Left ventricle myocardium superior (tissue), 1 donor: Measurements from ENCODE around the gene SLC25A22. TPM values are rescaled to one million over a fixed set of nuclear protein-coding genes. Genes with fewer than 3 reads are reported as not detected.

Source experiments
- ATAC-seq: fragments of 200-7000 bp; cut with Tn5 transposase; one replicate; pipeline ENCODE4 v1.9.1; 2020; ENCODE audit warnings: mild to moderate bottlenecking, moderate library complexity
- DNase-seq: peaks from one replicate; pipeline ENCODE4 v3.0.0-alpha.2; 2020
- intact Hi-C: fragments of 100-400 bp; cut with micrococcal nuclease; formaldehyde crosslinking; loops from one replicate; pipeline ENCODE4 v1.11.0; 2022
- total RNA-seq: library from RNA; stranded (reverse); fragmentation: NEBNext Ultra II Directional; extraction: Animal tissue kit (Norgen Biotek cat#: 25700); gene quantifications from one replicate; pipeline ENCODE4 v1.2.1, GENCODE V29; 2021
- donor health status: DM: no; HTN: yes; CAD: no; lungs with severe emphysema.

The SLC25A22 gene
- total RNA-seq, 1 donor from 2014 or later: 3.5 TPM

DNA sequence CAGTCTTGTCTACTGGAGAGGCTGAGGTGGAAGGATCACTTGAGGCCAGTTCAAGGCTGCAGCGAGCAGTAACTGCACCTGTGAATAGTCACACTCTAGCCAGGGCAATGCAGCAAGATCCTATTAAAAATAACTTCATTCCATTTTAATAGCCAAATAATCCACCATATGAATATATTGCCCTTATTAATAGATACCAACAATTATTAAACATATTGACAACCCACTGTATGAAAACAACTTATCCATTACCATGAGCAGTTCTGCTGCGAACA is 31.2 kb downstream of the SLC25A22 start:
- DNase-seq (no peak), ATAC-seq (no peak)
- intact Hi-C loops: no loop called here

- DNase-seq (no peak), ATAC-seq (no peak)
- intact Hi-C loops: no loop called here
These were observed 31.8 kb downstream of the SLC25A22 start for GRCh38 chr11:766106-766935.

DNA sequence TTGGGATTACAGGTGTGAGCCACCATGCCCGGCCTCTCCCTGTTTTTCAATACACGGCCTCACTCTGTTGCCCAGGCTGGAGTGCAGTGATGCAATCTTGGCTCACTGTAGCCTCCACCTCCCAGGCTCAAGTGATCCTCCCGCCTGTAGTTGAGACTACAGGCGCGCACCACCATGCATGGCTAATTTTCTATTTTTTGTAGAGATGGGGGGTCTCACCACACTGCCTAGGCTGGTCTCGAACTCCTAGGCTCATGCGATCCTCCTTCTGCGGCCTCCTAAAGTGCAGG is 32.3 kb downstream of the SLC25A22 start:
- intact Hi-C loops: no loop called here
- no peak for ATAC-seq
- DNase-seq: no peak

DNA sequence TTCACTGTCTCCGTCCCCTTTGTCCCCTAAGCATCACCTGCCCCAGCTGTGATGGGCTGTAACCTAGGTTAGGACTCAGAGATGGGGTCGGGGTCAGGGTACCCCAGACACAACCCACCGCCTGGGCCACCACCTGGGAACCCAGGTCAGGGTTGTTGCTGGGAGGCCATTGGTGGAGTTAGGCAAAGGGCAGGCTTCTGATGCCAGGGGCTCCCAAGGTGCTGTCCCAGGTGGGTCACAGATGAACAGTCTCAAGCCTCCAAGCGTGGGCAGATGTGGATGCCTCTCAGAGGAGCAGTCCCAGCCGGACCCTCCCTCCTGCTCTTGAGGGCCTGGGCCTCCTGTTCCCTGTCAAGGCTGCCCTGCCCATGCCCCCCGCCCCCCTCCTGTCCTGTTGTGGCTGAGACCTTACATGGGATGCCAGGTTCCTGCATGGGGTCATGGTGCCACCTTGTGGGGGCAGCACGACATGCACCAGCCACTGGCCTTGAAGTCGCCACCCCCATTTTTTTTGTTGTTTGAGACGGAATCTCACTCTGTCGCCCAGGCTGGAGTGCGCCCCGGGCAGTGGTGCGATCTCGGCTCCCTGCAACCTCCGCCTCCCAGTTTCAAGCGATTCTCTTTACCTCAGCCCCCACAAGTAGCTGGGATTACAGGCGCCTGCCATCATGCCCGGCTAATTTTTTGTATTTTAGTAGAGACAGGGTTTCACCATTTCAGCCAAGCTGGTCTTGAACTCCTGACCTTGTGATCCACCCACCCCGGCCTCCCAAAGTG is 32.9 kb downstream of the SLC25A22 start:
- intact Hi-C loops: no loop called here
- ATAC-seq: peak; percentile 70
- DNase-seq: peak; percentile 60

DNA sequence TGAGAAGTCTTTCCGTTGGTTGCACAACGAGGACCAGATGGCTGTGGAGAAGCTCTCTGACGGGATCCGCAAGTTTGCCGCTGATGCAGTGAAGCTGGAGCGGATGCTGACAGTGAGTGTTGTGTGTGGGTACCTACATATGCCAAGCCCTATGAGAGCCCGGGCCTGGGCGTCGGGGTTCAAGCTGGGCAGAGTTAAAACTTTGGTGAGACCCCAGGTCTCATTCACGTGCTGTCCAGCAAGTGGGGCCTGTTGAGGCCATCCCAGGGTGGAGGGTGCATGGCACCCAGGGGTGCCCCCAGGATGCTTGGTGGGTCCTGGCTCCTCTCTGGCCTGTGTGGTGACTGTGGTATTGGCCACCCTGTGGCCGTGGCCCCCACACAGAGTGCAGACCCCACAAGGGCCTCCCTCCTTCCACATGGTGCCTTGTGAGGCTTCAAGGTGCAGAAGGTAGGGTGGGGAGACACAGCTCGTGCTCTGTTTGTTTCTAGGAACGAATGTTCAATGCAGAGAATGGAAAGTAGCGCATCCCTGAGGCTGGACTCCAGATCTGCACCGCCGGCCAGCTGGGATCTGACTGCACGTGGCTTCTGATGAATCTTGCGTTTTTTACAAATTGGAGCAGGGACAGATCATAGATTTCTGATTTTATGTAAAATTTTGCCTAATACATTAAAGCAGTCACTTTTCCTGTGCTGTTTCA is 33.6 kb downstream of the SLC25A22 start:
- ATAC-seq (peak; percentile 10), DNase-seq (no peak)
- intact Hi-C loops: no loop called here

- intact Hi-C loops: no loop called here
- peak; percentile 5 for ATAC-seq
These were observed 34.3 kb downstream of the SLC25A22 start for GRCh38 chr11:763549-764321.

GRCh38 chr11:763073-763463 is 35.0 kb downstream of the SLC25A22 start:
- no peak for ATAC-seq
- no peak for DNase-seq

More at GRCh38 chr11:763549-764321, 34.3 kb downstream of the SLC25A22 start:
- DNase-seq: no peak

DNA sequence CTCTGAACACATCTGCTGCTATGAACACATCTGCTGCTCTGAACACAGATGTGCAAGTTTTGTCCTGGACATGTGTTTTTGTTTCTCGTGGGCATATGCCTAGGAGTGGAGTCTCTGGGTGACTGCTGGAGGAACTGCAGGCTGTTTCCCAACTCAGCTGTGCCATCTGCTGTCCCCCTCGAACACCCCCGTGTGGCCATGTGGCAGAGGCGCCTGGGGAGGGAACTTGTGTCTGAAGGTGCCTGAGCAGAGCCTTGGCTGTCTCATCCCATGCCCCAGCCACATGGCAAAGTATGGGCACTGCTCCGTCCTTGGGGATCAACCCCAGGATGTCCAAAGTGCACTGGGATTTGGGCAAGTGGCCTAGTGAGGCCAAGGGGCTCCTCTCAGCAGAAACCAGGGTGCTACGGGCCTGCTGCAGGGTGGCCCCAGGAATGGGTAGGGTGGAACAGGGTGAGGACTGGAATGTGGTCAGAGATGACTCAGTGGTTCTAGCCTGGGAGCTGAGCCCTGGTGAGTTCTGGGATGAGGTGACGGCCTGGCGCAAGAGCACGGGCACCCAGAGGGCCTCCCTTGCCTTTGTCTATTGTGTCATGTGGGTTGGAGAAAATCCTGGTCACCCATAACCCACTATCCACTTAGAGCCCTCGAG is 35.5 kb downstream of the SLC25A22 start:
- ATAC-seq (no peak), DNase-seq (no peak)
- intact Hi-C loops: no loop called here

More at GRCh38 chr11:763073-763463, 35.0 kb downstream of the SLC25A22 start:
- intact Hi-C loops: no loop called here

GRCh38 chr11:761526-762108 is 36.5 kb downstream of the SLC25A22 start:
- no peak for DNase-seq
- ATAC-seq: no peak
- intact Hi-C loops: no loop called here

- ATAC-seq: no peak
These were observed 37.8 kb downstream of the SLC25A22 start for GRCh38 chr11:760236-760635.

DNA sequence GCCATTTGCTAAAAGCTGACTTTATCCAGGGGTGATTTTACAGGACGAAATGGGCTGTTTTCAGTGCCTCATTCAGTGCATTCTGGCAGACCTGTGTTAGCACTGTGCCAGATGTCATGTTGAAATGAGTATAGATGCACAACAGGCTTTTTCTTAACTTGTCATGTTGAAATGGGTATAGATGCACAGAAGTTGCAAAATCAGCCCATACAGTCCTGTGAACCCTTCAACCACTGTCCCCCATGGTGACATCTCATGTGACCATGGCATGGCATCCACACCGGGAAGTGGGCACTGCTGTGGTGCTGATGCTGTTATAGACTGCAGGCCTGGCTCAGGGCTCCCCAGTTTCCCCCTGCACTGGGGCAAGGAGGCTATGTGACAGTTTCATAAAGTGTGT is 48.4 kb downstream of the SLC25A22 start:
- DNase-seq: no peak
- ATAC-seq: no peak
- intact Hi-C loops: no loop called here

More at GRCh38 chr11:760236-760635, 37.8 kb downstream of the SLC25A22 start:
- no peak for DNase-seq
- intact Hi-C loops: no loop called here

- peak; percentile 1 for ATAC-seq
These were observed 50.1 kb downstream of the SLC25A22 start for GRCh38 chr11:748007-748359.

DNA sequence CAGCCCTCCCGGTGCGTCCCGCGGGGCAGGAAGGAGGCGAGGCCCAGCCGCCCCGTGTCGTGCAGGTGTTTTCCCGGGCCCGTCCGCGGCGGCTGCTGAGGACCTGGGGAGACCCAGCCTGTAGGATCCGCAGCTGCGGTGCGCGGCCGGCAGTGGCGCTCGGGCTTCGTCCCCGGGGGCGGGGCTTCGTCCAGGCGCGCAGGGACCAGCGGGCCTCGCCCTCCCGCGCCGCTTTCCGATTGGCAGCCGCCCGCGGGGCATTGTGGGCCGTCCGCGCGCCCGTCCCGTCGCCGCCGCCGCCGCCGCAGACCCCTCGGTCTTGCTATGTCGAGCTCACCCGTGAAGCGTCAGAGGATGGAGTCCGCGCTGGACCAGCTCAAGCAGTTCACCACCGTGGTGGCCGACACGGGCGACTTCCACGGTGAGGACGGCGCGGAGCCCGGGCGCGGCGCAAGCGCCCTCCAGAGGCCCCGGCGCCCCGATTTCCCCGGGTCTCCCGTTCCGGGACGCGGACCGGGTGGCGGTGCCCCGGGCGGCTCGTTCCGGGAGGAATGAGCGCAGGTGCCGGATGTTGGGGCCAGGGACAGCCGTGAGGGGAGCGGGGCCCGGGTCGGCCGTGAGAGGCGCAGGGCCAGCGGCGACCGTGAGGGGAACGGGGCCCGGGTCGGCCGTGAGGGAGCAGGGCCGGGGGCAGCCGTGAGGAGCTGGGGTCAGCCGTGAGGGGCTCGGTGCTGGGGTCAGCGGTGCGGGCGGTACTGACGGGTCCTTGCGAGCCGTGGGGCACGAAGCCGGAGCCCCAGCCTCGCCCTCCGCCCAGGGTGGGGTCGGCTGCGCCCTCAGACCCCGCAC is 50.7 kb downstream of the SLC25A22 start, which contains the start of gene TALDO1:
Gene TALDO1 (plus strand): TSS at position 307 of the 849 bp plus-strand sequence. CDS start 18 bp downstream, at position 325.
- ATAC-seq: peak; percentile 99
- intact Hi-C loops: no loop called here
- peak; percentile 97 for DNase-seq

More at GRCh38 chr11:748007-748359, 50.1 kb downstream of the SLC25A22 start:
- no peak for DNase-seq
- intact Hi-C loops: no loop called here

GRCh38 chr11:746289-747157 is 51.6 kb downstream of the SLC25A22 start:
- intact Hi-C loops: no loop called here
- ATAC-seq (peak; percentile 44), DNase-seq (no peak)

DNA sequence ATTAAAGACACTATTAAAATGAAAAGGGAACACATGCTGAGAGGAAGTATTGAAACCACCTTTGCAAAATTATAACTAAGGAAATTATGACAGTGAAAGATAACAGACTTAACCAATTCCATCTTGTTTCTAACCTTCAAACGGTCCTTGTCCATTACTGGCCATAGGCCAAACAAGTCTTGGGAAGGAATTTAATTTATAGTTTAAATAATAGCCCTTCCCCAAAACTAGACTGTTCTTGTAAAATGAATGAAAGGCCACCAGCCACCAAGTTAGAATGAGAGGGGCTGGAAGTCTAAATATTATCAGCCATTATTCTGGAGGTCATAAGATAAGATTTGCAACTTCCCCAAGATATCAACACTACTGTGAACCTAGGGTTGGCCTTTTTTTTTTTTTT is 52.7 kb downstream of the SLC25A22 start:
- ATAC-seq: no peak
- no peak for DNase-seq
- intact Hi-C loops: no loop called here

DNA sequence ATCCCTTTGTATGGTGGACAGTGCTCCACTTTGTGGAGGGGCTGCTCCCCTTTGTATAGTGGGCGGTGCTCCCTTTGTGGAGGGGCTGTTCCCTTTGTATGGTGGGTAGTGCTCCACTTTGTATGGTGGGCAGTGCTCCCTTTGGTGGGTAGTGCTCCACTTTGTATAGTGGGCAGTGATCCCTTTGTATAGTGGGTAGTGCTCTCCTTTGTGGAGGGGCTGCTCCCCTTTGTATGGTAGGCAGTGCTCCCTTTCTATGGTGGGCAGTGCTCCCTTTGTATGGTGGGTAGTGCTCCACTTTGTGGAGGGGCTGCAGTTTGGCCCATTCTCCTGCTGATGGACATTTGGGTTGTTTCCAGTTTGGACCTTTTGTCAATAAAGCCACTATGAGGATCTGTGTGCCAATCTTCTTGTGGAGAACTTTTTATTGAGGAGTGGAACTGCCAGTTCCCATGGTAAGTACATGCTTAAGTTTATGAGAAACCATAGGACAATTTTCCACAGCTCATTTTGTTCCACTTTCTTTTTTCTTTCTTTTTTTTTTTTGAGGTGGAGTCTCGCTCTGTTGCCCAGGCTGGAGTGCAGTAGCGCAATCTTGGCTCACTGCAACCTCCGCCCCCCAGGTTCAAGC is 55.4 kb downstream of the SLC25A22 start:
- intact Hi-C loops: no loop called here
- no peak for ATAC-seq
- no peak for DNase-seq
